Spinal cord (tissue), 10 donors: Measurements from ENCODE around the gene TTC14. TPM values are rescaled to one million over a fixed set of nuclear protein-coding genes. Genes with fewer than 3 reads are reported as not detected.

ENCODE experiments used
- DNase-seq, 6 donors: peaks; one replicate each; pipeline versions ENCODE4 v3.0.0 to v3.0.0-alpha.2; 2013 to 2015; ENCODE audit warnings: low spot score in 6 of 6, low read depth in 4 of 6
- H3K27ac ChIP-seq: one replicate; pipeline ENCODE4 v1.5.1; 2013; ENCODE audit warnings: low read depth, low read length, control low read depth
- H3K27me3 ChIP-seq: one replicate; pipeline ENCODE4 v1.6.1; 2013; ENCODE audit warnings: low read length; ENCODE audit not compliant: control insufficient read depth, insufficient read depth
- H3K36me3 ChIP-seq: one replicate; pipeline ENCODE4 v1.6.1; 2013; ENCODE audit warnings: low read length; ENCODE audit not compliant: control insufficient read depth, insufficient read depth
- H3K4me1 ChIP-seq: one replicate; pipeline ENCODE4 v1.6.1; 2013; ENCODE audit warnings: low read length; ENCODE audit not compliant: control insufficient read depth, insufficient read depth
- H3K4me3 ChIP-seq: one replicate; pipeline ENCODE4 v1.5.1; 2013; ENCODE audit warnings: low read depth, low read length, control low read depth
- H3K9me3 ChIP-seq: one replicate; pipeline ENCODE4 v1.6.1; 2013; ENCODE audit warnings: low read length; ENCODE audit not compliant: control insufficient read depth, insufficient read depth
- WGBS: methylation state at CpG from one replicate; pipeline ENCODE4 v1.1.5; 2013; ENCODE audit warnings: missing lambda C conversion rate; ENCODE audit not compliant: insufficient coverage; 5-methylcytosine and 5-hydroxymethylcytosine counted together
- polyA plus RNA-seq, 2 donors: library from polyadenylated mRNA; unstranded; fragments of 120-200 nt; gene quantifications; one replicate each; pipeline ENCODE4 v1.2.1, GENCODE V29; 2013; ENCODE audit not compliant: insufficient read length in 2 of 2
- total RNA-seq, 2 donors: library from RNA; depleted of rRNA in 1 of 2; stranded (reverse); fragments of 120-200 nt in 1 of 2; fragments of >200 nt in 1 of 2; gene quantifications; one replicate each; pipeline versions ENCODE4 v1.2.3 to v1.2.4, GENCODE V29; 2013 to 2014
- donor health status: healthy.

TTC14 gene
- total and polyA plus RNA-seq, 4 donors, result 58.3 to 96.4 (median 78.1) TPM

- H3K27ac ChIP-seq, result no peak overlapping the region
- H3K4me3 ChIP-seq, result no peak overlapping the region
- no peaks in the 10 kb centered on the region for H3K9me3 ChIP-seq
- no peaks in the 10 kb centered on the region for H3K27me3 ChIP-seq
- no CpG with 5 or more reads among the region's 2 CpGs for WGBS
- DNase-seq, result no peak
- no peaks in the 10 kb centered on the region for H3K4me1 ChIP-seq
- H3K36me3 ChIP-seq, result peaks cover 3% of the 10 kb centered on the region
Observed at GRCh38 chr3:180624714-180625113, 22.8 kb downstream of the TTC14 start.

GRCh38 chr3:180626844-180627243 lies 24.9 kb downstream of the TTC14 start:
- H3K36me3 ChIP-seq, result peaks cover 3% of the 10 kb centered on the region
- WGBS, result 100% methylated on average over 1 of the region's 2 CpGs

GRCh38 chr3:180630371-180630770 lies 28.4 kb downstream of the TTC14 start:
- Histone ChIP-seq H3K27me3 (no peaks in the 10 kb centered on the region), H3K9me3 (no peaks in the 10 kb centered on the region), H3K36me3 (peaks cover 3% of the 10 kb centered on the region), H3K4me3 (no peak overlapping the region), H3K27ac (no peak overlapping the region), H3K4me1 (no peaks in the 10 kb centered on the region)
- no peak for DNase-seq

More at GRCh38 chr3:180626844-180627243, 24.9 kb downstream of the TTC14 start:
- H3K4me1 ChIP-seq, result no peaks in the 10 kb centered on the region
- H3K27me3 ChIP-seq, result no peaks in the 10 kb centered on the region
- H3K4me3 ChIP-seq, result no peak overlapping the region
- H3K9me3 ChIP-seq, result no peaks in the 10 kb centered on the region
- DNase-seq, result no peak
- no peak overlapping the region for H3K27ac ChIP-seq

- no peak overlapping the region for H3K27ac ChIP-seq
- no peaks in the 10 kb centered on the region for H3K27me3 ChIP-seq
- WGBS, result no CpG with 5 or more reads among the region's 3 CpGs
- H3K9me3 ChIP-seq, result no peaks in the 10 kb centered on the region
- H3K4me1 ChIP-seq, result no peaks in the 10 kb centered on the region
- H3K36me3 ChIP-seq, result no peaks in the 10 kb centered on the region
- peak in 1 of 6 donors; percentile 14 for DNase-seq
- no peak overlapping the region for H3K4me3 ChIP-seq
Observed at GRCh38 chr3:180631317-180631716, 29.4 kb downstream of the TTC14 start.

GRCh38 chr3:180633722-180634121 lies 31.8 kb downstream of the TTC14 start:
- H3K9me3 ChIP-seq, result no peaks in the 10 kb centered on the region
- H3K27me3 ChIP-seq, result no peaks in the 10 kb centered on the region
- no peak for DNase-seq
- H3K36me3 ChIP-seq, result no peaks in the 10 kb centered on the region
- H3K4me1 ChIP-seq, result no peaks in the 10 kb centered on the region
- WGBS, result 8% methylated on average over 2 of the region's 2 CpGs
- H3K4me3 ChIP-seq, result no peak overlapping the region
- no peak overlapping the region for H3K27ac ChIP-seq

- no peak overlapping the region for H3K4me3 ChIP-seq
- no peaks in the 10 kb centered on the region for H3K9me3 ChIP-seq
- H3K27me3 ChIP-seq, result no peaks in the 10 kb centered on the region
- H3K36me3 ChIP-seq, result no peaks in the 10 kb centered on the region
- DNase-seq, result no peak
- no peak overlapping the region for H3K27ac ChIP-seq
- H3K4me1 ChIP-seq, result no peaks in the 10 kb centered on the region
Observed at GRCh38 chr3:180640987-180641386, 39.0 kb downstream of the TTC14 start.

- no peak for DNase-seq
- no CpG with 5 or more reads among the region's 1 CpG for WGBS
- Histone ChIP-seq H3K27me3 (no peaks in the 10 kb centered on the region), H3K27ac (no peak overlapping the region), H3K4me3 (no peak overlapping the region), H3K4me1 (no peaks in the 10 kb centered on the region), H3K36me3 (no peaks in the 10 kb centered on the region), H3K9me3 (no peaks in the 10 kb centered on the region)
Observed at GRCh38 chr3:180646187-180646790, 44.3 kb downstream of the TTC14 start.

DNA sequence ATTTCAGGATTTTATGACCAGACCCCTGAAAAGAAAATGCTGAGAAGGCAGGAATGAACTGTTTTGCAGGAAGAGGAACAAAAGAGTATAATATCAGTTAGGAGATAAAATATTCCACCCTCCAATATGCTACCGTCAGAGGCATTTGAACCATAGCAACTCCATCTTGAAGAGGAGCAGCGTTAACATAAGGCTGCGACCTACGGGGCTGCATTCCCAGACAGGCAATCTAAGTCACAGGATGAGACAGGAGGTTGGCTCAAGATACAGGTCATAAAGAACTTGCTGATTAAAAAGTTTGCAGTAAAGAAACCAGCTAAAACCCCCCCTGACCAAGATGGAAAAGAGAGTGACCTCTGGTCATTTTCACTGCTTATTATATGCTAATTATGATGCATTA lies 54.4 kb downstream of the TTC14 start:
- no peak overlapping the region for H3K4me3 ChIP-seq
- WGBS, result 20% methylated on average over 3 of the region's 4 CpGs

DNA sequence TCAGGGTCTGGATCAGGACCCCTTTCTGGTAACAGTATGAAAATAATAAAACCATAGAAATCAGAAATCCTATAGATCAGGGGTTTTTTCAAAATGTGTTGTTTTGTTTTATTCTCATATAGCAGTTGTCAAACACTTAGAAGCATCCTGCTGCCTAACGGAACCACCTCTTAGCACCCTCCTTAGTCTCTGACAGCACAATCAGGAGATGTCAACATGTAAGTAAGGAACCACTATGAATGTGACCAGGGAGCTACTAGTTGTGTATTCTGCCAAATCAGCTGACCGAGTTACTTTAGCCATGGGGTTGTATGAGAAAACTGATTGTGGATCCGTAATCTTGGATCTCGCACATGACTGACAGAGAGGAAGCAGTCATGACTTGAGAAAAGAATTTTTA lies 55.1 kb downstream of the TTC14 start:
- Histone ChIP-seq H3K27ac (no peak overlapping the region), H3K36me3 (no peaks in the 10 kb centered on the region), H3K4me1 (no peaks in the 10 kb centered on the region), H3K9me3 (no peaks in the 10 kb centered on the region), H3K4me3 (no peak overlapping the region), H3K27me3 (no peaks in the 10 kb centered on the region)
- WGBS, result 29% methylated on average over 1 of the region's 4 CpGs
- DNase-seq, result no peak

More for the DNA sequence above, 54.4 kb downstream of the TTC14 start:
- DNase-seq, result no peak
- Histone ChIP-seq H3K27ac (no peak overlapping the region), H3K9me3 (no peaks in the 10 kb centered on the region), H3K36me3 (no peaks in the 10 kb centered on the region), H3K27me3 (no peaks in the 10 kb centered on the region), H3K4me1 (no peaks in the 10 kb centered on the region)
